ENCODE data around the gene CADPS.

GRCh38 chr3:62584636-62585035, 290.6 kb downstream of the CADPS start:
- TF ChIP-seq CTCF (IDR thresholded peaks at IDR 0.05) (no peak), ZFX (IDR thresholded peaks at IDR 0.05; ENCODE audit: borderline replicate concordance) (no peak)

Data from 22Rv1 (cell line).